NCI-H526 treated with DMSO at 0.1 percent for 48 hours (cell line): ENCODE data around the gene AGAP1.

Experiments
- DNase-seq: peaks from one replicate; lab custom pipeline; 2025; lab: John Stamatoyannopoulos, UW

Gene AGAP1

DNA sequence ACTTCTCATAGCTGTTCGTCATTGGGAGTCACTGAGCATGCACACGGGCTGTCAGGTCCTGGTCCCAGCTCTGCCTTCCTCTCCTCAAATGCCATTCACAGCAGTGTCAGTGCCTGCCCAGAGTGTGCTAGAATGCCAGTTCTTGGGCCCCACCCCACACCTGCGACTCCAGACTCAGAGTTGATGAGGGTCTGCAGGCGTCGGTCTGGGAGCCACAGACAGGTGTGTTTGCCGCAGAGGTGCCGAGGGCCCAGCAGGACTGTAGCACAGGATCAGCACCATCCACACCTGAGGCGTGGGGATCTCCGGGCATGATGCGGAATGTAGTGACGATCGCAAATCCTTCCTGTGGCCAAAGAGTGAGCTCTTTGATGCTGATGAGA, 56.5 kb downstream of the AGAP1 start:
- DNase-seq, result no peak

DNA sequence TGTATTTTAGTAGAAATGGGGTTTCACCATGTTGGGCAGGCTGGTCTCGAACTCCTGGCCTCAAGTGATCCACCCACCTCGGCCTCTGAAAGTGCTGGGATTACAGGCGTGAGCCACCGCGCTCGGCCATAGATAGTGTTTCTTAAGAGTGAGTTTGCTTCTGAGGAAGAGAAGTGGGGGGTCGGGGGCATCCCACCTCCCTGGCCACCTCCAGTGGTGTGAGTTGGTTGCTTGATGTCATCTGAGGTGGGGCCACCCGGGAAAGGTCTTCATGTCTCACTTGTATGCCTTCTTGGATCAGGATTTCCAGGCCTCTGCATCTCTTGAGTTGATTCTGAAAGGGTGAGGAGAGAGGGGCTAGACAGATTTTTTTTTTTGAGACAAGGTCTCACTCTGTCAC, 57.1 kb downstream of the AGAP1 start:
- DNase-seq, result no peak

- DNase-seq, result peak; percentile 53
Measured at GRCh38 chr2:235551965-235552364, 58.1 kb downstream of the AGAP1 start.

DNA sequence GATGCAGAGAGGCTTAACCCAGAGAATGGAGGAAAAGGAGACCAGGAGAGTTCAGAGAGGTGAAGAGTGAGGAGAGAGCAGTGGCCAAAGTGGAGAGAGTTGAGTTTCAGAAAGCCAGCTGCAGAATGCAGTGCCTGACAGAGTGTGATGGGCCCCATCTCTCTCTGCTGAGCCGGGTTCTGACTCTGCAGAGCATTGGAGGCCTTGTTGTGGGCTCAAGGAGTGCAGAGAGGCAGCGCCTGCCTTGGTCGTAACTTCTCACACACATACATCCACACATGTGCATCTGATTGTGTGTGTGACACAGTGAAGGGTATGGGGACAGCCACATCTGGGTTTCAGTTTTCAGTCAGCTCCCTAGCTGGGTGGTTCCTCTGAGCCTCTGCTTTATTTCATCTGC, 58.8 kb downstream of the AGAP1 start:
- DNase-seq, result no peak

GRCh38 chr2:235553291-235553690, 59.4 kb downstream of the AGAP1 start:
- no peak for DNase-seq

DNA sequence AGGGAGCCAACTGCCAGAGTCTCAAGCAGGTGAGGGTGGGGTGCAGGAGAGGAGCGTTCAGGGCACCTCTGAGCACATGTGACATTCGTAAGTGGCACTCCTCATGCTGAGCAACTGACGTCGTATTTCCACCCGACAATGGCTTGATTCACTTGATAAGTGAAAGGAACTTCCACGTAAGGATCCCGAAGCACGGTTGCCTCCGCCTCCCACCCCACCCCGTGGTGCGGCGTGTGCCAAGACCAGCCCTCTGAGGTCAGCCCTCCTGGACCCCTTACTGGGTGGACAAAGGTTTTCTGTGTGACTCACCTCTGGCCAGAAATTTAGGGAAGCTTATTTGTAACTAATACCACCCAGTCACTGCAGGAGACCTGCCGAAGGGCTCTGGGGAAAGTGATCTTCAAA, 59.9 kb downstream of the AGAP1 start:
- no peak for DNase-seq

GRCh38 chr2:235554385-235554784, 60.5 kb downstream of the AGAP1 start:
- DNase-seq, result no peak

DNA sequence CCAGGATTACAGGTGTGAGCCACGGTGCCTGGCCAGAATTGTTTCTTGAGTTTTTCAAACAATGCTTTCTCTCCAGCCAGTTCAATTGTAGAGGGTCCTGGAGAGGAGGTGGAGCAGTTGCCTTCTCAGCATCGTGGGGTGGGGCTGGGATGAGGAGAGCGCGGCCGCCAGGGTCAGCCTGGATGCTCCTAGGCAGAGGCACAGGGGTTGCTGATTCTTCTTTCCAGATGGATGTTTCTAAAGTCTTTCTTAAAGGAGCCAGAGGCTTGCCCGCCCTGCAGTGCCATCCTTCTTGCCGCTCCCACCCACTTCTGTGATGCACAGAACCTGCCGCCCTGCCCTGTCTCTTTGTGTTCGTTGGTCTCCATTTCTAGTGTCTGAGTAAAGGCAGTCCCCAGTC, 61.1 kb downstream of the AGAP1 start:
- DNase-seq, result no peak

DNA sequence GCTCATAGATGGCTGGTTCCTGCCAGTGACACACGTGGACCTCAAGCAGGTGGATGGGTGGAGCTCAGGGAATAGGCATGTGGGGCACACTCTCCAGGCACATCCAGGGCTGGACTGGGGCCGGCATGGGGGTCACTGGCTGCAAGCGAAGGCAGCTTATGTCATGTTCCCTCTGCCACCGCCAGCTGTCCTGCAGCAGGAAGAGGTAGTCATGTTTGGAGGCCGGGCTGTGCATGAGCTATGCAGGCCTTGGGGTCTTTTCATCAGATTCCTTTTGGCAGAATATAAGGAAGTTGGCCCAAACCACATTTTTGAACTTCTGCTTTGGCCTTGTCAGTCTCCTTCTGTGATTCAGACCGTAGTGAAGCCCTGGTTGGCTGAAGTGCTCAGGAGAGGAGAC, 61.5 kb downstream of the AGAP1 start:
- DNase-seq, result no peak

- DNase-seq, result no peak
Measured at GRCh38 chr2:235556086-235556485, 62.2 kb downstream of the AGAP1 start.

GRCh38 chr2:235556901-235557300, 63.1 kb downstream of the AGAP1 start:
- no peak for DNase-seq

DNA sequence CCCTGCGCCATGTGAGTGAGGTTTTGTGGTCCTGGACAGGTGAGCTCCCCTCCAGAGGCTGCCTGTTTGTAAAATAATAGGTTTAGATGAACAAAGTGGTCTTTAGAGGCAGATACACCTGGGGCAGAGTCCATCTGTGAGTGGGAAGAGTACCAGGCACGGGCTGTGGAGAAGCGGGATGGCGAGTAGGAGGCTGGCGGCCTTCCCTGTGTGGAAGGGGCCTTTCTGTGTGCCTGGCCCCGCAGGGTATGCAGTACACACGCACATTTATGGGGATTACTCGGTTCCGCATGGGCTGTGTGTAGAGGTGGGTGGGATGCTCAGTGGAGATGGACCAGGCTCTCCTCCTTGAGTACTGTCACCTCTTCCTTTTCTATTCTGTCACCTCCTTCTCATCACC, 64.1 kb downstream of the AGAP1 start:
- DNase-seq, result no peak

- no peak for DNase-seq
Measured at GRCh38 chr2:235558572-235558971, 64.7 kb downstream of the AGAP1 start.

DNA sequence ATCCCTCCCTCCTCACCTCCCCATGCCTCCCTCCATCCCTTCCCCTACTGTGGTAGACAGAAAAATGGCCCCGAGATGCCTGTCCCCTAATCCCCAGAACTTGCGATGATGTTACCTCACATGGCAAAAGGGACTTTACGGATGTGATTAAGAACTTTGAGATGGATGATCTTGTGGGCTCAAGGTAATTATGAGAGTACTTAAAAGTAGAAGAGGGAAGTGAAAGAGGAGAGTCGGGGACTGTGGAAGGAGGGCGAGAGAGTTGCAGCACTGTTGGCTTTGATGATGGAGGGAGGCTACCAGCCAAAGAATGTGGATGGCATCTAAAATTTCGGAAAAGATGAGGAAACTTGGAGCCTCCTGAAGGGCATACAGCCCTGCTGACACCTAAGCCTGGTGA, 66.5 kb downstream of the AGAP1 start:
- no peak for DNase-seq

DNA sequence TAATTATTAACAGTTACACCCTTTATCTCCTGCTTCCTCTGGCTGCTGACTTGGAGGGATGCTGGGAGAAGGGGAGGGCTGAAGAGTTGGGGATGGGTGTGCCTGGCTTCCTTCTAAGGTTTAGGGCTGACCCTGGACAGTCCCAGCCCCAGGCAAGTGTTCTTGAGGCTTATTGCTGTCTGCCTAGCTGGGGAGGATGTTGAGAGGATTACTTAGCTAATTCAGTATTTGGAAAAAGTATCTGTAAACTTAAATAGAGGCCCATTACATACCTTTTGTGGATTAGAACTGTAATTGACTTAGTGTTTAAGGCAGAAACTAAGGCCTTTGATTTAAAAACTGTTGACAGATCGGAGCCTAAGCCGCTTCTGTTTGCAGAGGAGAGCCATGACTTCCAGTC, 67.6 kb downstream of the AGAP1 start:
- DNase-seq, result no peak

GRCh38 chr2:235562065-235562747, 68.4 kb downstream of the AGAP1 start:
- no peak for DNase-seq

- no peak for DNase-seq
Measured at GRCh38 chr2:235563056-235563910, 69.4 kb downstream of the AGAP1 start.

GRCh38 chr2:235564066-235564465, 70.2 kb downstream of the AGAP1 start:
- no peak for DNase-seq

DNA sequence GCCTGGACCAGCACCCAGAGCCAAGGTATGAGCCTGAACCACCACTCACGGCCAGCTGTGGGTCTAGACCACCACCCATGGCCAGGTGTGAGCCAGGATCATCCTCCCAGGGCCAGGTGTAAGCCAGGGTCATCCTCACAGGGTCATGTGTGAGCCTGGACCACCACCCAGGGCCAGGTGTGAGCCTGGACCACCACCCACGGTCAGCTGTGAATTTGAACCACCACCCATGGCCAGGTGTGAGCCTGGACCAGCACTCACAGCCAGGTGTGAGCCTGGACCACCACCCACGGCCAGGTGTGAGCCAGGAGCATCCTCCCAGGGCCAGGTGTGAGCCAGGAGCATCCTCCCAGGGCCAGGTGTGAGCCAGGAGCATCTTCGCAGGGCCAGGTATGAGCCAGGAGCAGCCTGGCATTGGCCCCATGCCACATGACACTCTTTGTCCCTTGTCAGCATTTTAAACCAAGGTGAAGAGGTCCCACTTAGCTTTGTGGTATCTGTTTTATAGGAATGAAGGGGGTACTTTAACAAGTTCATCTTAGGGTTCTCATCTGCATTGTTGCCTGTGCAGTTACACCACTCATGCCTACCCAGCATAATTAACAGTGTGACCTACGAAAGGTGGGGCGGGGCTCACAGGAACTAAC, 71.2 kb downstream of the AGAP1 start:
- no peak for DNase-seq

- DNase-seq, result no peak
Measured at GRCh38 chr2:235566415-235566814, 72.6 kb downstream of the AGAP1 start.

- DNase-seq, result no peak
Measured at GRCh38 chr2:235566931-235567495, 73.2 kb downstream of the AGAP1 start.

GRCh38 chr2:235567842-235568241, 74.0 kb downstream of the AGAP1 start:
- no peak for DNase-seq

- no peak for DNase-seq
Measured at GRCh38 chr2:235568431-235568830, 74.6 kb downstream of the AGAP1 start.
